Parathyroid adenoma (tissue), 2 donors: ENCODE measurements around the gene CA11.

Experiments used
- H2AFZ ChIP-seq: fragments of 300-600 bp; sonication (generic); one replicate; pipeline ENCODE4 v1.7.0; 2017; ENCODE audit warnings: antibody characterized with exemption, mild to moderate bottlenecking
- H3K27ac ChIP-seq: fragments of 300-600 bp; sonication (generic); one replicate; pipeline ENCODE4 v1.7.0; 2017
- H3K27me3 ChIP-seq: fragments of 300-600 bp; sonication (generic); one replicate; pipeline ENCODE4 v1.7.0; 2017; ENCODE audit warnings: low read length; ENCODE audit not compliant: control insufficient read depth, insufficient read depth
- H3K36me3 ChIP-seq: fragments of 300-600 bp; sonication (generic); one replicate; pipeline ENCODE4 v1.7.0; 2017; ENCODE audit warnings: low read length; ENCODE audit not compliant: control insufficient read depth, insufficient read depth
- H3K4me1 ChIP-seq: fragments of 300-600 bp; sonication (generic); one replicate; pipeline ENCODE4 v1.7.0; 2017; ENCODE audit warnings: control low read depth
- H3K4me2 ChIP-seq: fragments of 300-600 bp; sonication (generic); one replicate; pipeline ENCODE4 v1.7.0; 2017; ENCODE audit warnings: low read length
- H3K4me3 ChIP-seq: fragments of 300-600 bp; sonication (generic); one replicate; pipeline ENCODE4 v1.7.0; 2017; ENCODE audit warnings: low read depth, low read length
- H3K79me2 ChIP-seq: fragments of 300-600 bp; sonication (generic); one replicate; pipeline ENCODE4 v1.7.0; 2017; ENCODE audit warnings: control low read depth
- H3K9ac ChIP-seq: fragments of 300-600 bp; sonication (generic); one replicate; pipeline ENCODE4 v1.7.0; 2017; ENCODE audit warnings: mild to moderate bottlenecking
- H3K9me3 ChIP-seq: fragments of 300-600 bp; sonication (generic); one replicate; pipeline ENCODE4 v1.7.0; 2017; ENCODE audit warnings: low read length; ENCODE audit not compliant: control insufficient read depth
- CTCF ChIP-seq: fragments of 300-600 bp; sonication (generic); IDR thresholded peaks from one replicate; pipeline ENCODE4 v1.7.0; 2017; ENCODE audit warnings: antibody characterized with exemption, mild to moderate bottlenecking
- donor health status: primary hyperparathyroidism.

CA11 gene

GRCh38 chr19:48606463-48607358, 39.3 kb downstream of the CA11 start, which contains the start of gene SPACA4:
TSS of gene SPACA4 (plus strand) at chr19:48606742. CDS start at chr19:48606979, 237 bp downstream.
- H3K27me3 ChIP-seq, result no peaks in the 10 kb centered on the region
- no peak within 1 kb of the TSS for H3K9ac ChIP-seq
- no peaks in the 10 kb centered on the region for H3K36me3 ChIP-seq
- H3K79me2 ChIP-seq, result no peaks in the 10 kb centered on the region
- no peak within 1 kb of the TSS for H3K4me2 ChIP-seq
- no peak within 1 kb of the TSS for H2AFZ ChIP-seq
- H3K9me3 ChIP-seq, result no peaks in the 10 kb centered on the region
- no peak within 1 kb of the TSS for H3K4me3 ChIP-seq
- H3K4me1 ChIP-seq, result no peaks in the 10 kb centered on the region
- H3K27ac ChIP-seq, result no peak within 1 kb of the TSS
- no peak for TF ChIP-seq CTCF

GRCh38 chr19:48603850-48604249, 42.1 kb downstream of the CA11 start:
- no peak overlapping the region for H3K9ac ChIP-seq
- H2AFZ ChIP-seq, result no peak overlapping the region
- H3K27ac ChIP-seq, result no peak overlapping the region
- H3K4me1 ChIP-seq, result no peaks in the 10 kb centered on the region
- H3K4me3 ChIP-seq, result no peak overlapping the region
- no peaks in the 10 kb centered on the region for H3K36me3 ChIP-seq
- H3K4me2 ChIP-seq, result no peak overlapping the region
- no peaks in the 10 kb centered on the region for H3K27me3 ChIP-seq
- no peak for TF ChIP-seq CTCF
- H3K79me2 ChIP-seq, result no peaks in the 10 kb centered on the region
- H3K9me3 ChIP-seq, result no peaks in the 10 kb centered on the region

DNA sequence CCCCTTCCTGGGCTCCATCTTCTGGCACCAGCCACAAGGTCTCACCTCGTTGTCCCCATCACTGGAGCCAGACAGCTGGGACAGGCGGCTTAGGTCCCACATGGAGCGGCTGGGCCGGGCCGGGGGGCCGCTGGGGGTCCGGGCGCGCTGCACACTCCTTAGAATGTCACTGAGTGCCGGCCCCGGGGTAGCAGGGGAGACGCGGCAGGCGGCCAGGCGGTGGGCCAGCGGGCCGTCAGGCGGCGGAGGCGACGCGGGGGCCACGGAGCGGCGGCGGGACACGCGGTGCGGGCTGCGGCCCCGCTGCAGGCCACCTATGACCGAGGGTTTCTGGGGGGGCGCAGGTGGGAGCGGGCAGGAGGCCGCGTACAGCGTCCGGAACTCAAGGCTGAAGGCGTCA, 42.5 kb downstream of the CA11 start:
- Histone ChIP-seq H3K9me3 (no peaks in the 10 kb centered on the region), H3K36me3 (no peaks in the 10 kb centered on the region), H3K79me2 (no peaks in the 10 kb centered on the region), H3K4me3 (no peak overlapping the region), H3K9ac (no peak overlapping the region), H3K4me1 (no peaks in the 10 kb centered on the region), H2AFZ (no peak overlapping the region), H3K4me2 (no peak overlapping the region), H3K27ac (no peak overlapping the region), H3K27me3 (no peaks in the 10 kb centered on the region)
- TF ChIP-seq CTCF, result no peak

DNA sequence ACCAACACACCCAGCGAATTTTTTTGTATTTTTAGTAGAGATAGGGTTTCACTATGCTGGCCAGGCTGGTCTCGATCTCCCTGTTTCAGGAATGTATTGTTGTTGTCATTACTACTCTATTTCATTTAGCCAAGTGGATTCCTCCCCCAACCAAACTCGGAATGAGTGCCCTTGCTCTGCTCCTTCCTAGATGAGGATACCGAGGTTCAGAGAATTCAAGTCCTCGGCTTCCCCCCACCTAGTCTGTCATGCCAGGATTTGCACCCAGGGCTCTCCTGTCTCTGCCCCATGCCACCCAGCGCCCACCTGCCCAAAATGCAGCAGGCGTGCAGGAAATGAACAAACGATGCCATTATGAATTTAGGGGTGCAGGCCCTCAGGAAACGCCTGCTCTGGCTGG, 43.0 kb downstream of the CA11 start:
- Histone ChIP-seq H3K27me3 (no peaks in the 10 kb centered on the region), H2AFZ (no peak overlapping the region), H3K9ac (no peak overlapping the region), H3K36me3 (no peaks in the 10 kb centered on the region), H3K79me2 (no peaks in the 10 kb centered on the region), H3K9me3 (no peaks in the 10 kb centered on the region), H3K4me1 (no peaks in the 10 kb centered on the region), H3K4me3 (no peak overlapping the region), H3K27ac (no peak overlapping the region), H3K4me2 (no peak overlapping the region)
- no peak for TF ChIP-seq CTCF
